Chondrocyte (in vitro differentiated cells): ENCODE measurements around the gene SYNJ2BP. TPM values are rescaled to one million over a fixed set of nuclear protein-coding genes. Genes with fewer than 3 reads are reported as not detected.
"Not testable (repeated sequence)": the region's sequence is repeated elsewhere in the genome, so short reads cannot be mapped to it uniquely, and the experiment has no call there.

ENCODE experiments used
- DNase-seq: peaks from one replicate; pipeline ENCODE4 v3.0.0; 2021; ENCODE audit warnings: mixed read lengths, low spot score
- H3K27ac Mint-ChIP-seq: one replicate; pipeline ENCODE4 v1.8.0; 2021; ENCODE audit warnings: mild to moderate bottlenecking, moderate library complexity, mixed read lengths; ENCODE audit not compliant: unreplicated experiment
- H3K27me3 Mint-ChIP-seq: 2 replicates; pipeline ENCODE4 v1.8.0; 2021; ENCODE audit warnings: low read depth, mixed read lengths
- H3K36me3 Mint-ChIP-seq: 2 replicates; pipeline ENCODE4 v1.8.0; 2021; ENCODE audit warnings: low read depth, mixed read lengths
- H3K4me1 Mint-ChIP-seq: 2 replicates; pipeline ENCODE4 v1.8.0; 2021; ENCODE audit warnings: low read depth, mild to moderate bottlenecking, mixed read lengths
- H3K4me3 Mint-ChIP-seq: one replicate; pipeline ENCODE4 v1.8.0; 2021; ENCODE audit warnings: mild to moderate bottlenecking, moderate library complexity, mixed read lengths; ENCODE audit not compliant: unreplicated experiment
- H3K9me3 Mint-ChIP-seq: 2 replicates; pipeline ENCODE4 v1.8.0; 2021; ENCODE audit warnings: low read depth, mixed read lengths
- CTCF ChIP-seq: fragments of 200-600 bp; sonication (generic); IDR thresholded peaks from 2 replicates; pipeline ENCODE4 v1.5.0; 2021; ENCODE audit warnings: antibody characterized with exemption, mild to moderate bottlenecking, moderate library complexity
- total RNA-seq: library from RNA; stranded (reverse); gene quantifications from 3 replicates; pipeline ENCODE4 v1.2.1, GENCODE V29; 2021

The SYNJ2BP gene
- total RNA-seq, 1 donor from 2014 or later, result 25.8 TPM

- no peaks in the 10 kb centered on the region for H3K27me3 Mint-ChIP-seq
- peaks cover 48% of the 10 kb centered on the region for H3K9me3 Mint-ChIP-seq
- DNase-seq, result no peak
- H3K27ac Mint-ChIP-seq, result no peak overlapping the region
- no peak overlapping the region for H3K4me3 Mint-ChIP-seq
- no peaks in the 10 kb centered on the region for H3K4me1 Mint-ChIP-seq
- H3K36me3 Mint-ChIP-seq, result peaks cover 14% of the 10 kb centered on the region
- TF ChIP-seq CTCF, result no peak
These were observed 24.8 kb upstream of the SYNJ2BP start for GRCh38 chr14:70441641-70442040.

- no peaks in the 10 kb centered on the region for H3K4me1 Mint-ChIP-seq
- no peaks in the 10 kb centered on the region for H3K27me3 Mint-ChIP-seq
- peaks cover 8% of the 10 kb centered on the region for H3K36me3 Mint-ChIP-seq
- no peak overlapping the region for H3K27ac Mint-ChIP-seq
- TF ChIP-seq CTCF, result no peak
- no peak overlapping the region for H3K4me3 Mint-ChIP-seq
- peaks cover 60% of the 10 kb centered on the region for H3K9me3 Mint-ChIP-seq
- no peak for DNase-seq
These were observed 20.0 kb upstream of the SYNJ2BP start for GRCh38 chr14:70436867-70437266.

GRCh38 chr14:70426555-70426954 is 9.7 kb upstream of the SYNJ2BP start:
- H3K9me3 Mint-ChIP-seq, result peaks cover 35% of the 10 kb centered on the region
- not testable (repeated sequence) for H3K4me1 Mint-ChIP-seq, H3K27me3 Mint-ChIP-seq, H3K36me3 Mint-ChIP-seq, H3K27ac Mint-ChIP-seq, H3K4me3 Mint-ChIP-seq, DNase-seq

- H3K4me3 Mint-ChIP-seq, result no peak overlapping the region
- peaks cover 4% of the 10 kb centered on the region for H3K36me3 Mint-ChIP-seq
- H3K27ac Mint-ChIP-seq, result no peak overlapping the region
- H3K4me1 Mint-ChIP-seq, result no peaks in the 10 kb centered on the region
- no peak for DNase-seq
- H3K9me3 Mint-ChIP-seq, result peaks cover 24% of the 10 kb centered on the region
- H3K27me3 Mint-ChIP-seq, result peaks cover 7% of the 10 kb centered on the region
- TF ChIP-seq CTCF, result no peak
These were observed 8.5 kb upstream of the SYNJ2BP start for GRCh38 chr14:70425354-70425753.

- no peak for TF ChIP-seq CTCF
- DNase-seq, result no peak
- H3K27me3 Mint-ChIP-seq, result peaks cover 11% of the 10 kb centered on the region
- no peak overlapping the region for H3K27ac Mint-ChIP-seq
- H3K4me1 Mint-ChIP-seq, result no peaks in the 10 kb centered on the region
- H3K9me3 Mint-ChIP-seq, result peaks cover 9% of the 10 kb centered on the region
- no peak overlapping the region for H3K4me3 Mint-ChIP-seq
- no peaks in the 10 kb centered on the region for H3K36me3 Mint-ChIP-seq
These were observed 5.6 kb upstream of the SYNJ2BP start for GRCh38 chr14:70422538-70422937.

GRCh38 chr14:70419270-70419931 is 2.5 kb upstream of the SYNJ2BP start:
- not testable (repeated sequence) for H3K9me3 Mint-ChIP-seq, H3K4me3 Mint-ChIP-seq, H3K27ac Mint-ChIP-seq, DNase-seq, H3K36me3 Mint-ChIP-seq
- Mint-ChIP-seq H3K4me1 (peaks cover 21% of the 10 kb centered on the region), H3K27me3 (peaks cover 11% of the 10 kb centered on the region)
